ENCODE measurements around the gene ENTR1.
"Not testable (repeated sequence)": the region's sequence is repeated elsewhere in the genome, so short reads cannot be mapped to it uniquely, and the experiment has no call there.

The ENTR1 gene

GRCh38 chr9:136416914-136417313, 6.5 kb upstream of the ENTR1 start:
- H3K4me3 ChIP-seq (ENCODE audit: low read length): no peak overlapping the region
- TF ChIP-seq CTCF (conservative IDR thresholded peaks at IDR 0.05; ENCODE audit: low read length): no peak
- no peak for DNase-seq (ENCODE audit: low read depth)

GRCh38 chr9:136416427-136416826, 6.0 kb upstream of the ENTR1 start:
- no peak overlapping the region for H3K4me3 ChIP-seq (ENCODE audit: low read length)
- no peak for DNase-seq (ENCODE audit: low read depth)
- TF ChIP-seq CTCF (conservative IDR thresholded peaks at IDR 0.05; ENCODE audit: low read length): no peak

GRCh38 chr9:136412962-136413361, 2.5 kb upstream of the ENTR1 start:
- H3K4me3 ChIP-seq (ENCODE audit: low read length): no peak overlapping the region; the same call in 1 of the 2 replicates
- TF ChIP-seq CTCF (conservative IDR thresholded peaks at IDR 0.05; ENCODE audit: low read length): no peak
- DNase-seq (ENCODE audit: low read depth): no peak

GRCh38 chr9:136411378-136411777, 964 bp upstream of the ENTR1 start:
- no peak for DNase-seq (ENCODE audit: low read depth)
- TF ChIP-seq CTCF (conservative IDR thresholded peaks at IDR 0.05; ENCODE audit: low read length): no peak

GRCh38 chr9:136409557-136410455, 608 bp downstream of the ENTR1 start:
- peak overlapping the region; percentile 94 for H3K4me3 ChIP-seq (ENCODE audit: low read length)
- TF ChIP-seq CTCF (conservative IDR thresholded peaks at IDR 0.05; ENCODE audit: low read length): 0 out of 2 replicates have a peak, but pooled peaks have one; percentile 0
- peak; percentile 31 for DNase-seq (ENCODE audit: low read depth)

More at GRCh38 chr9:136411378-136411777, 964 bp upstream of the ENTR1 start:
- H3K4me3 ChIP-seq (ENCODE audit: low read length): peak overlapping the region; percentile 94

- no peak for DNase-seq (ENCODE audit: low read depth)
- H3K4me3 ChIP-seq (ENCODE audit: low read length): no peak overlapping the region
- TF ChIP-seq CTCF (conservative IDR thresholded peaks at IDR 0.05; ENCODE audit: low read length): no peak
Measured at GRCh38 chr9:136407911-136408310, 2.5 kb downstream of the ENTR1 start.

- not testable (repeated sequence) for H3K4me3 ChIP-seq (ENCODE audit: low read length); DNase-seq (ENCODE audit: low read depth)
Measured at GRCh38 chr9:136407061-136407460, 3.4 kb downstream of the ENTR1 start.

GRCh38 chr9:136405904-136406303, 4.5 kb downstream of the ENTR1 start:
- H3K4me3 ChIP-seq (ENCODE audit: low read length); DNase-seq (ENCODE audit: low read depth): not testable (repeated sequence)

Data from AG10803 (cell line).